Panc1 (cell line): ENCODE data around the gene PDZD2. TPM values are rescaled to one million over a fixed set of nuclear protein-coding genes. Genes with fewer than 3 reads are reported as not detected.

ENCODE experiments used
- ATAC-seq: fragments of 200-7000 bp; cut with Tn5 transposase; 2 replicates; pipeline ENCODE4 v1.9.1; 2020; ENCODE audit warnings: mild to moderate bottlenecking, moderate library complexity
- BruUV-seq: library from RNA; stranded (reverse); fragments of 400-500 nt; replicated peaks from 2 replicates; lab custom pipeline; 2021; lab: Mats Ljungman, UMichigan
- CTCF ChIA-PET: fragments of 300-600 bp; sonication (Branson Sonifier 250); formaldehyde crosslinking; loops from one replicate; lab custom pipeline; 2022; ENCODE audit warnings: antibody characterized with exemption; lab: Charles Lee
- POLR2A ChIA-PET: fragments of 300-600 bp; sonication (Branson Sonifier 250); formaldehyde crosslinking; loops from one replicate; lab custom pipeline; 2022; ENCODE audit warnings: antibody characterized with exemption; lab: Charles Lee
- DNase-seq: peaks from one replicate; pipeline ENCODE4 v3.0.0-alpha.2; 2010; ENCODE audit warnings: low read depth, low spot score
- H3K27ac ChIP-seq: 2 replicates; pipeline ENCODE4 v1.5.1; 2011; ENCODE audit warnings: mild to moderate bottlenecking, low read length, inconsistent platforms
- H3K27me3 ChIP-seq: fragments of 200-500 bp; sonication (Bioruptor generic); 2 replicates; pipeline ENCODE4 v1.6.0; 2014; ENCODE audit warnings: low read length, inconsistent platforms; ENCODE audit not compliant: control insufficient read depth, insufficient read depth
- H3K36me3 ChIP-seq: fragments of 200-500 bp; sonication (Bioruptor generic); 2 replicates; pipeline ENCODE4 v1.5.1; 2014; ENCODE audit warnings: inconsistent platforms, mild to moderate bottlenecking, low read length, moderate library complexity; ENCODE audit not compliant: control insufficient read depth, insufficient read depth
- H3K4me1 ChIP-seq: 2 replicates; pipeline ENCODE4 v1.5.1; 2011; ENCODE audit warnings: inconsistent platforms, mild to moderate bottlenecking, low read length, moderate library complexity; ENCODE audit not compliant: control insufficient read depth, insufficient read depth
- H3K4me3 ChIP-seq, 2 experiments: 2 replicates each; pipeline ENCODE4 v1.5.1; 2011 to 2012; ENCODE audit warnings: low read depth in 2 of 2, low read length in 2 of 2, mild to moderate bottlenecking in 2 of 2, inconsistent platforms in 1 of 2, moderate library complexity in 1 of 2
- H3K9me3 ChIP-seq: fragments of 200-500 bp; sonication (Bioruptor generic); 2 replicates; pipeline ENCODE4 v1.5.1; 2014; ENCODE audit warnings: low read depth, mild to moderate bottlenecking, inconsistent platforms, low read length, moderate library complexity; ENCODE audit not compliant: control insufficient read depth, insufficient read depth
- CTCF ChIP-seq: fragments of 450-650 bp; IDR thresholded peaks from 2 replicates; pipeline ENCODE4 v1.5.1; 2017; ENCODE audit warnings: mild to moderate bottlenecking
- POLR2AphosphoS5 ChIP-seq: IDR thresholded peaks from 2 replicates; pipeline ENCODE4 v1.6.1; 2012; ENCODE audit warnings: mild to moderate bottlenecking, low read depth, low read length, moderate library complexity
- REST ChIP-seq, 2 experiments: IDR thresholded peaks; 2 replicates each; pipeline ENCODE4 v1.6.1; 2011 to 2012; ENCODE audit warnings: low read depth in 2 of 2, control low read depth in 1 of 2, low read length in 1 of 2, mild to moderate bottlenecking in 1 of 2, moderate library complexity in 1 of 2; ENCODE audit not compliant: insufficient read depth in 1 of 2
- SIN3A ChIP-seq: IDR thresholded peaks from 2 replicates; pipeline ENCODE4 v1.6.1; 2012; ENCODE audit warnings: low read depth, mild to moderate bottlenecking, low read length, moderate library complexity, borderline replicate concordance; ENCODE audit not compliant: insufficient read depth
- TCF7L2 ChIP-seq: IDR thresholded peaks from 2 replicates; pipeline ENCODE4 v1.6.1; 2011; ENCODE audit warnings: mild to moderate bottlenecking, low read depth, low read length, inconsistent platforms
- in situ Hi-C: cut with HindIII; loops from 2 replicates; pipeline ENCODE4 v1.10.0; 2016; ENCODE audit warnings: low sequenced_read_pairs, low pct_unique_long_range_greater_than_20kb
- intact Hi-C: fragments of 100-400 bp; cut with micrococcal nuclease; formaldehyde crosslinking; loops from one replicate; pipeline ENCODE4 v1.10.0; 2022; ENCODE audit not compliant: unreplicated experiment
- total RNA-seq: library from RNA; stranded (reverse); gene quantifications from one replicate; pipeline ENCODE4 v1.2.1, GENCODE V29; 2021; ENCODE audit not compliant: unreplicated experiment

Gene PDZD2
- total RNA-seq, 1 experiment from 2014 or later = 0.10 TPM

DNA sequence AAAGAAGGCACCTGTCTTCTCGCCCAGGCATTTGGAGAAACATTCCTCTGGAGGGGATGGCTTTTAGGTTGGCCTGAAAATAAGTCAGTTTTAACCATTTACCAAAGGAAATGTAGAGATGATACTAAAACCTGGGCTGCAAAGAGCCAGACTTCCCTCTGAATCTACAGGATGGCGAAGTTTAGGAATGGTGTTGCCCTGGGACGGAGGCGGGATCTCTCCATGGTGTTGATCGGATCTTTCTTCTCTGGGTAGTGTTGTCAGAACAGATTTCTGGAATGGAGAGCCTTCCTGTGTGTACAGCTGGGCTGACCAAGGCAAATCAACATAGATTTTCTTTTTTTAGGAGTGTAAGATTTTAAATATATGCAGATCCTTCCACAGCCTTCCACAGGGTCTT, 159.2 kb downstream of the PDZD2 start:
- Histone ChIP-seq H3K4me3 (no peak overlapping the region), H3K27me3 (peaks cover 11% of the 10 kb centered on the region), H3K4me1 (no peaks in the 10 kb centered on the region), H3K9me3 (no peaks in the 10 kb centered on the region), H3K27ac (no peak overlapping the region), H3K36me3 (no peaks in the 10 kb centered on the region)
- DNase-seq = no peak
- ChIA-PET POLR2A (no interaction called here), CTCF (interaction anchor here (0.6 kb wide), 1 partner anchor 32 kb away, joined by 9 read pairs; no protein-coding TSS in a partner anchor)
- no TSS peak for BruUV-seq
- intact Hi-C loops = no loop called here
- in situ Hi-C loops = no loop called here
- TF ChIP-seq CTCF = no peak
- TF ChIP-seq SIN3A = no peak
- TF ChIP-seq REST (IDR thresholded peaks at IDR 0.05; ENCODE audit: insufficient read depth in 1 of 2, low read depth in 2 of 2, low read length in 1 of 2) = no peak
- no peak for TF ChIP-seq POLR2AphosphoS5
- TF ChIP-seq TCF7L2 = no peak
- ATAC-seq = no peak

GRCh38 chr5:31800351-31800750, 161.4 kb downstream of the PDZD2 start:
- Histone ChIP-seq H3K36me3 (no peaks in the 10 kb centered on the region), H3K27ac (no peak overlapping the region), H3K27me3 (peaks cover 19% of the 10 kb centered on the region), H3K4me1 (no peaks in the 10 kb centered on the region), H3K9me3 (no peaks in the 10 kb centered on the region), H3K4me3 (no peak overlapping the region)
- no TSS peak for BruUV-seq
- ChIA-PET CTCF (interaction anchor here (0.5 to 1.4 kb wide), 2 partner anchors 9 to 14 kb away, joined by 3 to 8 read pairs; no protein-coding TSS in a partner anchor), POLR2A (no interaction called here)
- in situ Hi-C loops (no loop called here), intact Hi-C loops (no loop called here)
- DNase-seq = no peak
- TF ChIP-seq SIN3A (no peak), CTCF (no peak), REST (IDR thresholded peaks at IDR 0.05; ENCODE audit: insufficient read depth in 1 of 2, low read depth in 2 of 2, low read length in 1 of 2) (no peak), POLR2AphosphoS5 (no peak), TCF7L2 (no peak)
- no peak for ATAC-seq
